HepG2 (cell line): ENCODE data around the gene PIBF1. TPM values are rescaled to one million over a fixed set of nuclear protein-coding genes. Genes with fewer than 3 reads are reported as not detected.

Experiments
- ATAC-seq: fragments of 200-7000 bp; cut with Tn5 transposase; 3 replicates; pipeline ENCODE4 v1.9.1; 2020; ENCODE audit warnings: mild to moderate bottlenecking, moderate library complexity
- BruUV-seq: library from RNA; stranded (reverse); fragments of 400-500 nt; replicated peaks from 2 replicates; lab custom pipeline; 2021; lab: Mats Ljungman, UMichigan
- CTCF ChIA-PET: fragments of 300-600 bp; formaldehyde crosslinking; extraction: SDS; loops from one replicate; lab custom pipeline; 2021; ENCODE audit warnings: low total read pairs, inconsistent platforms, low intra/inter-chr PET ratio; lab: Yijun Ruan, JAX
- POLR2A ChIA-PET: fragments of 350-600 bp; sonication (Branson Sonifier 250); formaldehyde crosslinking; loops from one replicate; lab custom pipeline; 2020; ENCODE audit warnings: antibody characterized with exemption, inconsistent platforms; lab: Yijun Ruan, JAX
- DNase-seq: peaks from one replicate; pipeline ENCODE4 v3.0.0-alpha.2; 2015; ENCODE audit warnings: low spot score
- FAIRE-seq: peaks from 3 replicates; lab custom pipeline; 2011; peaks lifted over from hg19 to GRCh38; lab: Jason Lieb, UNC
- H2AFZ ChIP-seq: one replicate; pipeline ENCODE4 v1.6.1; 2011; ENCODE audit warnings: low read length, inconsistent platforms
- H3K27ac ChIP-seq: fragments of 300-600 bp; 3 replicates; pipeline ENCODE4 v1.8.0; 2011; ENCODE audit warnings: mixed run types, mild to moderate bottlenecking, mixed read lengths, low read length, inconsistent platforms; ENCODE audit not compliant: insufficient read depth; ENCODE audit errors: extremely low read length
- H3K27me3 ChIP-seq, 2 experiments: fragments of 200-600 bp in 1 of 2; 2 replicates in 1 of 2; 3 replicates in 1 of 2; pipeline versions ENCODE4 v1.6.0 to v1.8.0; 2011; ENCODE audit warnings: low read length in 2 of 2, mild to moderate bottlenecking in 2 of 2, moderate library complexity in 2 of 2, inconsistent platforms in 1 of 2; ENCODE audit not compliant: insufficient read depth in 2 of 2, control insufficient read depth in 1 of 2
- H3K36me3 ChIP-seq, 2 experiments: fragments of 200-600 bp in 1 of 2; replicated peaks in 1 of 2; 2 replicates in 1 of 2; 3 replicates in 1 of 2; pipeline versions ENCODE4 v1.5.1 to v1.8.0; 2011; ENCODE audit warnings: low read length in 2 of 2, inconsistent platforms in 1 of 2; ENCODE audit not compliant: insufficient read depth in 2 of 2, control insufficient read depth in 1 of 2
- H3K4me1 ChIP-seq: 2 replicates; pipeline ENCODE4 v1.5.1; 2012; ENCODE audit warnings: low read length, inconsistent platforms; ENCODE audit not compliant: insufficient read depth
- H3K4me2 ChIP-seq: 2 replicates; pipeline ENCODE4 v1.6.0; 2011; ENCODE audit warnings: low read depth, low read length, inconsistent platforms
- H3K4me3 ChIP-seq, 3 experiments: fragments of 200-600 bp in 1 of 3; sonication (generic), shearing (Covaris generic) in 1 of 3; replicated peaks in 1 of 3; 2 replicates each; pipeline ENCODE4 v1.5.1; 2011 to 2016; ENCODE audit warnings: low read length in 3 of 3, inconsistent platforms in 2 of 3, low read depth in 2 of 3, mild to moderate bottlenecking in 2 of 3, control low read depth in 1 of 3, mixed read lengths in 1 of 3; ENCODE audit not compliant: insufficient read depth in 1 of 3
- H3K79me2 ChIP-seq: one replicate; pipeline ENCODE4 v1.6.1; 2011; ENCODE audit warnings: low read length, inconsistent platforms; ENCODE audit not compliant: insufficient read depth
- H3K9ac ChIP-seq: 2 replicates; pipeline ENCODE4 v1.6.0; 2011; ENCODE audit warnings: mild to moderate bottlenecking, low read depth, low read length, inconsistent platforms; ENCODE audit not compliant: insufficient read depth
- H3K9me3 ChIP-seq: 2 replicates; pipeline ENCODE4 v1.5.1; 2012; ENCODE audit warnings: mild to moderate bottlenecking, low read length
- H4K20me1 ChIP-seq: 2 replicates; pipeline ENCODE4 v1.6.0; 2011; ENCODE audit warnings: inconsistent platforms, mild to moderate bottlenecking, low read length, moderate library complexity; ENCODE audit not compliant: insufficient read depth
- AKNA ChIP-seq: sonication (generic); formaldehyde crosslinking; IDR thresholded peaks from 2 replicates; pipeline ENCODE4 v1.4.0; 2020; ENCODE audit warnings: missing genetic modification reagents, borderline replicate concordance
- ELF3 ChIP-seq: IDR thresholded peaks from 2 replicates; pipeline ENCODE4 v1.6.1; 2016; ENCODE audit warnings: missing genetic modification reagents, missing compliant biosample characterization
- FUBP1 ChIP-seq: sonication (generic); formaldehyde crosslinking; IDR thresholded peaks from 2 replicates; pipeline ENCODE4 v1.5.1; 2020; ENCODE audit warnings: missing genetic modification reagents, mild to moderate bottlenecking, borderline replicate concordance
- HOXA3 ChIP-seq: sonication (generic); formaldehyde crosslinking; IDR thresholded peaks from 2 replicates; pipeline ENCODE4 v1.5.0; 2020; ENCODE audit warnings: missing genetic modification reagents
- IRF1 ChIP-seq: sonication (generic); formaldehyde crosslinking; IDR thresholded peaks from 2 replicates; pipeline ENCODE4 v1.4.0; 2020; ENCODE audit warnings: low read depth, mild to moderate bottlenecking, missing genetic modification reagents
- IRF2 ChIP-seq: IDR thresholded peaks from 2 replicates; pipeline ENCODE4 v1.6.1; 2018; ENCODE audit warnings: missing genetic modification reagents, missing compliant biosample characterization
- JDP2 ChIP-seq: sonication (generic); formaldehyde crosslinking; IDR thresholded peaks from 2 replicates; pipeline ENCODE4 v1.8.1; 2022; ENCODE audit warnings: missing genetic modification reagents, borderline replicate concordance
- NFKBIZ ChIP-seq: IDR thresholded peaks from 2 replicates; pipeline ENCODE4 v1.6.1; 2018; ENCODE audit warnings: missing genetic modification reagents, missing compliant biosample characterization
- RCOR2 ChIP-seq: IDR thresholded peaks from 2 replicates; pipeline ENCODE4 v1.6.1; 2016; ENCODE audit warnings: missing biosample characterization, missing genetic modification reagents
- SNAPC5 ChIP-seq: sonication (generic); formaldehyde crosslinking; IDR thresholded peaks from 2 replicates; pipeline ENCODE4 v1.8.1; 2023; ENCODE audit warnings: mild to moderate bottlenecking, missing genetic modification reagents, borderline replicate concordance
- TBL1XR1 ChIP-seq: fragments of 150-350 bp; IDR thresholded peaks from 2 replicates; pipeline ENCODE4 v1.6.1; 2014; ENCODE audit warnings: borderline replicate concordance, low read length; ENCODE audit not compliant: partially characterized antibody
- THYN1 ChIP-seq: sonication (generic); formaldehyde crosslinking; IDR thresholded peaks from 2 replicates; pipeline ENCODE4 v1.8.1; 2023; ENCODE audit warnings: low read depth, mild to moderate bottlenecking, moderate library complexity, missing genetic modification reagents, borderline replicate concordance
- ZNF207 ChIP-seq: fragments of 450-650 bp; IDR thresholded peaks from 2 replicates; pipeline ENCODE4 v1.6.1; 2016; ENCODE audit warnings: antibody characterized with exemption, borderline replicate concordance
- ZNF547 ChIP-seq: sonication (generic); formaldehyde crosslinking; IDR thresholded peaks from 2 replicates; pipeline ENCODE4 v1.5.1; 2020; ENCODE audit warnings: mild to moderate bottlenecking, missing genetic modification reagents
- ZNF775 ChIP-seq: sonication (generic); formaldehyde crosslinking; IDR thresholded peaks from 2 replicates; pipeline ENCODE4 v1.4.0; 2020; ENCODE audit warnings: missing genetic modification reagents, mild to moderate bottlenecking, moderate library complexity, borderline replicate concordance
- ZNF883 ChIP-seq: sonication (generic); formaldehyde crosslinking; IDR thresholded peaks from 2 replicates; pipeline ENCODE4 v1.5.1; 2020; ENCODE audit warnings: mild to moderate bottlenecking, missing genetic modification reagents; ENCODE audit errors: not compliant biosample characterization
- WGBS: methylation state at CpG from one replicate; pipeline ENCODE4 v1.1.6; 2017; ENCODE audit warnings: low lambda C conversion rate; 5-methylcytosine and 5-hydroxymethylcytosine counted together
- in situ Hi-C: cut with HindIII; loops from 2 replicates; pipeline ENCODE4 v1.10.0; 2017; ENCODE audit warnings: low pct_unique_long_range_greater_than_20kb; ENCODE audit not compliant: extremely low pct_ligation_motif_present
- intact Hi-C: fragments of 100-400 bp; cut with micrococcal nuclease; formaldehyde crosslinking; loops from one replicate; pipeline ENCODE4 v1.10.0; 2022; ENCODE audit not compliant: unreplicated experiment
- polyA plus RNA-seq, 8 experiments: library from polyadenylated mRNA; depleted of rRNA in 3 of 8; stranded (reverse) in 7 of 8; unstranded in 1 of 8; fragments of >200 nt; fragmentation: Illumina TruSeq in 4 of 8; extraction: Trizol in 4 of 8; gene quantifications; 2 replicates each; pipeline versions ENCODE4 v1.2.1 to v1.2.3, GENCODE V29; 2011 to 2016; ENCODE audit warnings: low read depth in 4 of 8, missing spikeins in 1 of 8, mixed read lengths in 1 of 8; ENCODE audit not compliant: insufficient read depth in 1 of 8
- total RNA-seq, 5 experiments: library from RNA; depleted of rRNA; stranded (reverse); fragments of >200 nt; fragmentation: Illumina TruSeq; extraction: Trizol; gene quantifications; 2 replicates each; pipeline ENCODE4 v1.2.3, GENCODE V29; 2016; ENCODE audit warnings: low read depth in 1 of 5
- TF ChIP-seq, protein P1 (sequence below): IDR thresholded peaks from 2 replicates; pipeline ENCODE4 v1.6.1; 2016

PIBF1 gene
- total and polyA plus RNA-seq, 2 of the 13 experiments (the other 11 are each of a cell fraction or from before 2014, with no cell fraction given): 4.2 to 15.8 TPM

DNA sequence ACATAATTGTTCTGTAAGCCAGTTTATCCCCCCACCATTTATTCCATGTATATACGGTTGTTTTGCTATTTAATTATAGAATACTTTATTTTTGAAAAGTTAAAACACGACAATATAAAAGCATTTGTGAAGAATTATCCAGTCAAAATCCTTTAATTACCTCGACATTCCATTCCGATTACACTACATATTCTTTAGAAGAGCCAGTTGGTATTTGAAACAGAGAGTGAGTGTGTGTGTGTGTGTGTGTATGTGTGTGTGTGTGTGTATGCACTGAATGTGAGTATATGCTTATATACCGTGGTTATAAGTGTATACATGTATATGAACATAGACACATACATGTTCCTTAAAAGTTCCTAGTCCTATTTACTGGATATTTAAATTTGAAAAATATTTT, 189.0 kb downstream of the PIBF1 start:
- POLR2A ChIA-PET: no interaction called here
- DNase-seq (no peak), FAIRE-seq (no peak), ATAC-seq (no peak)
- CTCF ChIA-PET: no interaction called here
- Histone ChIP-seq H3K4me3 (no peak overlapping the region), H3K4me1 (no peaks in the 10 kb centered on the region), H4K20me1 (no peaks in the 10 kb centered on the region), H3K27ac (no peak overlapping the region), H3K9me3 (no peaks in the 10 kb centered on the region), H3K9ac (no peak overlapping the region), H2AFZ (no peak overlapping the region), H3K4me2 (no peak overlapping the region), H3K27me3 (no peaks in the 10 kb centered on the region), H3K79me2 (no peaks in the 10 kb centered on the region), H3K36me3 (no peaks in the 10 kb centered on the region; a peak in 1 of 5 replicates)
- intact Hi-C loops (loop anchor here (1.0 kb wide), 1 partner anchor 37 kb away; no protein-coding TSS in a partner anchor), in situ Hi-C loops (no loop called here)
- WGBS: 96% methylated on average over 5 of the region's 5 CpGs
- no TSS peak for BruUV-seq
- TF ChIP-seq SNAPC5 (CRISPR knock-in tag) (no peak), ZNF883 (CRISPR knock-in tag) (no peak), THYN1 (no peak), HOXA3 (no peak), IRF2 (CRISPR knock-in tag) (no peak), AKNA (CRISPR knock-in tag) (no peak), NFKBIZ (CRISPR knock-in tag) (no peak), IRF1 (CRISPR knock-in tag) (no peak), ZNF207 (no peak), ZNF775 (CRISPR knock-in tag) (no peak), RCOR2 (CRISPR knock-in tag) (no peak), FUBP1 (CRISPR knock-in tag) (no peak), JDP2 (CRISPR knock-in tag) (no peak), ZNF547 (CRISPR knock-in tag) (no peak), TBL1XR1 (no peak), ELF3 (no peak)
- TF ChIP-seq, protein P1, sequence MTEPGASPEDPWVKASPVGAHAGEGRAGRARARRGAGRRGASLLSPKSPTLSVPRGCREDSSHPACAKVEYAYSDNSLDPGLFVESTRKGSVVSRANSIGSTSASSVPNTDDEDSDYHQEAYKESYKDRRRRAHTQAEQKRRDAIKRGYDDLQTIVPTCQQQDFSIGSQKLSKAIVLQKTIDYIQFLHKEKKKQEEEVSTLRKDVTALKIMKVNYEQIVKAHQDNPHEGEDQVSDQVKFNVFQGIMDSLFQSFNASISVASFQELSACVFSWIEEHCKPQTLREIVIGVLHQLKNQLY (CRISPR knock-in tag): no peak
